Dedifferentiated amniotic fluid mesenchymal stem cell (primary cell): ENCODE results near the gene MED13L.
A peak's percentile ranks its signal among the peaks of the same experiment; 100 is the strongest.
"Not testable (repeated sequence)": the region's sequence is repeated elsewhere in the genome, so short reads cannot be mapped to it uniquely, and the experiment has no call there.

Experiments used
- DNase-seq: peaks from one replicate; pipeline ENCODE4 v3.0.0-alpha.2; 2016; ENCODE audit errors: extremely low spot score

Gene MED13L

GRCh38 chr12:116012757-116013156, 264.7 kb downstream of the MED13L start:
- no peak for DNase-seq

GRCh38 chr12:116011217-116011616, 266.3 kb downstream of the MED13L start:
- no peak for DNase-seq

GRCh38 chr12:116010467-116010866, 267.0 kb downstream of the MED13L start:
- no peak for DNase-seq

- no peak for DNase-seq
Measured at GRCh38 chr12:116009805-116010204, 267.7 kb downstream of the MED13L start.

- no peak for DNase-seq
Measured at GRCh38 chr12:116006141-116006540, 271.4 kb downstream of the MED13L start.

GRCh38 chr12:116002890-116003536, 274.5 kb downstream of the MED13L start:
- DNase-seq = no peak

- no peak for DNase-seq
Measured at GRCh38 chr12:116000252-116000651, 277.2 kb downstream of the MED13L start.

GRCh38 chr12:115999582-115999981, 277.9 kb downstream of the MED13L start:
- DNase-seq = no peak

GRCh38 chr12:115998794-115999478, 278.6 kb downstream of the MED13L start:
- DNase-seq = no peak

GRCh38 chr12:115998119-115998633, 279.3 kb downstream of the MED13L start:
- peak; percentile 67 for DNase-seq

GRCh38 chr12:115993737-115994136, 283.8 kb downstream of the MED13L start:
- no peak for DNase-seq

- no peak for DNase-seq
Measured at GRCh38 chr12:115990241-115990640, 287.3 kb downstream of the MED13L start.

- no peak for DNase-seq
Measured at GRCh38 chr12:115988625-115989563, 288.6 kb downstream of the MED13L start.

GRCh38 chr12:115988212-115988611, 289.3 kb downstream of the MED13L start:
- no peak for DNase-seq

- DNase-seq = no peak
Measured at GRCh38 chr12:115984616-115985015, 292.9 kb downstream of the MED13L start.

GRCh38 chr12:115983226-115983798, 294.2 kb downstream of the MED13L start:
- DNase-seq = no peak

- no peak for DNase-seq
Measured at GRCh38 chr12:115980339-115980738, 297.2 kb downstream of the MED13L start.

- no peak for DNase-seq
Measured at GRCh38 chr12:115979851-115980250, 297.6 kb downstream of the MED13L start.

- no peak for DNase-seq
Measured at GRCh38 chr12:115979351-115979750, 298.1 kb downstream of the MED13L start.

GRCh38 chr12:115976829-115977228, 300.7 kb downstream of the MED13L start:
- not testable (repeated sequence) for DNase-seq

GRCh38 chr12:115975411-115975810, 302.1 kb downstream of the MED13L start:
- DNase-seq = no peak
